Sigmoid colon (tissue), 4 donors: Measurements from ENCODE around the gene LIMA1.

Experiments
- CTCF ChIP-seq, 4 experiments: fragments of 450-650 bp in 3 of 4; fragments of 200-600 bp in 1 of 4; IDR thresholded peaks; one replicate each; pipeline ENCODE4 v1.5.1; 2016 to 2019; ENCODE audit warnings: antibody characterized with exemption in 4 of 4, mild to moderate bottlenecking in 3 of 4, moderate library complexity in 2 of 4
- EP300 ChIP-seq, 4 donors: sonication (generic); formaldehyde crosslinking; IDR thresholded peaks; one replicate each; pipeline ENCODE4 v1.6.1; 2017; ENCODE audit warnings: antibody characterized with exemption in 4 of 4
- POLR2A ChIP-seq, 2 donors: fragments of 450-650 bp; IDR thresholded peaks; one replicate each; pipeline ENCODE4 v1.6.1; 2016; ENCODE audit warnings: antibody characterized with exemption in 2 of 2, mild to moderate bottlenecking in 2 of 2, moderate library complexity in 2 of 2
- POLR2AphosphoS5 ChIP-seq, 4 donors: sonication (generic); formaldehyde crosslinking; IDR thresholded peaks; one replicate each; pipeline ENCODE4 v1.6.1; 2017; ENCODE audit warnings: antibody characterized with exemption in 4 of 4

GRCh38 chr12:50214018-50214417 is 69.3 kb downstream of the LIMA1 start:
- no peak for TF ChIP-seq POLR2AphosphoS5 (IDR thresholded peaks at IDR 0.05)
- TF ChIP-seq CTCF (IDR thresholded peaks at IDR 0.05): no peak
- no peak for TF ChIP-seq POLR2A (IDR thresholded peaks at IDR 0.05)
- TF ChIP-seq EP300 (IDR thresholded peaks at IDR 0.05): no peak
